Inflammatory macrophage (primary cell): ENCODE data around the gene TMED9.
"Not testable (repeated sequence)": the region's sequence is repeated elsewhere in the genome, so short reads cannot be mapped to it uniquely, and the experiment has no call there.

Source experiments
- DNase-seq, 2 donors: peaks; one replicate each; pipeline ENCODE4 v3.0.0-alpha.2; 2020 to 2022

The TMED9 gene

GRCh38 chr5:177606071-177607051, 14.4 kb downstream of the TMED9 start:
- DNase-seq, result no peak

- DNase-seq, result no peak
Observed at GRCh38 chr5:177607115-177607451, 15.1 kb downstream of the TMED9 start.

- peak; percentile 65 to 70 for DNase-seq
Observed at GRCh38 chr5:177607452-177608192, 15.6 kb downstream of the TMED9 start.

GRCh38 chr5:177608243-177609075, 16.5 kb downstream of the TMED9 start:
- no peak for DNase-seq

- DNase-seq, result no peak
Observed at GRCh38 chr5:177609076-177610059, 17.4 kb downstream of the TMED9 start.

- DNase-seq, result no peak
Observed at GRCh38 chr5:177610131-177610769, 18.2 kb downstream of the TMED9 start.

GRCh38 chr5:177610770-177611445, 18.9 kb downstream of the TMED9 start:
- DNase-seq, result no peak

GRCh38 chr5:177611446-177612214, 19.6 kb downstream of the TMED9 start:
- no peak for DNase-seq

- DNase-seq, result no peak
Observed at GRCh38 chr5:177612215-177612673, 20.2 kb downstream of the TMED9 start.

GRCh38 chr5:177620560-177620959, 28.6 kb downstream of the TMED9 start:
- no peak for DNase-seq

- DNase-seq, result not testable (repeated sequence)
Observed at GRCh38 chr5:177624172-177624571, 32.2 kb downstream of the TMED9 start.

GRCh38 chr5:177630186-177630585, 38.2 kb downstream of the TMED9 start:
- not testable (repeated sequence) for DNase-seq

GRCh38 chr5:177634912-177635311, 42.9 kb downstream of the TMED9 start:
- DNase-seq, result not testable (repeated sequence)

GRCh38 chr5:177645462-177645861, 53.5 kb downstream of the TMED9 start:
- DNase-seq, result not testable (repeated sequence)
